Mesothelial cell of epicardium (in vitro differentiated cells): Measurements from ENCODE around the gene SH3RF3. TPM values are rescaled to one million over a fixed set of nuclear protein-coding genes. Genes with fewer than 3 reads are reported as not detected.

Experiments used
- DNase-seq, 2 experiments: peaks; one replicate each; pipeline ENCODE4 v3.0.0; 2021; ENCODE audit warnings: low spot score in 2 of 2; ENCODE audit not compliant: unreplicated experiment in 2 of 2
- H3K27ac Mint-ChIP-seq: 2 replicates; pipeline ENCODE4 v1.8.0; 2021; ENCODE audit warnings: mixed read lengths
- H3K27me3 Mint-ChIP-seq: 2 replicates; pipeline ENCODE4 v1.8.0; 2021; ENCODE audit warnings: low read depth, mixed read lengths
- H3K36me3 Mint-ChIP-seq: 2 replicates; pipeline ENCODE4 v1.8.0; 2021; ENCODE audit warnings: mixed read lengths
- H3K4me1 Mint-ChIP-seq: 2 replicates; pipeline ENCODE4 v1.8.0; 2021; ENCODE audit warnings: mixed read lengths
- H3K4me3 Mint-ChIP-seq: 2 replicates; pipeline ENCODE4 v1.8.0; 2021; ENCODE audit warnings: mild to moderate bottlenecking, moderate library complexity, mixed read lengths
- H3K9me3 Mint-ChIP-seq: 2 replicates; pipeline ENCODE4 v1.8.0; 2021; ENCODE audit warnings: mixed read lengths
- total RNA-seq: library from RNA; stranded (reverse); gene quantifications from 3 replicates; pipeline ENCODE4 v1.2.1, GENCODE V29; 2021
- TF ChIP-seq, protein P1 (sequence below): fragments of 200-600 bp; sonication (generic); IDR thresholded peaks from one replicate; pipeline ENCODE4 v1.5.0; 2021; ENCODE audit warnings: antibody characterized with exemption; ENCODE audit not compliant: unreplicated experiment

Gene SH3RF3
- total RNA-seq, 1 donor from 2014 or later = 2.7 TPM

DNA sequence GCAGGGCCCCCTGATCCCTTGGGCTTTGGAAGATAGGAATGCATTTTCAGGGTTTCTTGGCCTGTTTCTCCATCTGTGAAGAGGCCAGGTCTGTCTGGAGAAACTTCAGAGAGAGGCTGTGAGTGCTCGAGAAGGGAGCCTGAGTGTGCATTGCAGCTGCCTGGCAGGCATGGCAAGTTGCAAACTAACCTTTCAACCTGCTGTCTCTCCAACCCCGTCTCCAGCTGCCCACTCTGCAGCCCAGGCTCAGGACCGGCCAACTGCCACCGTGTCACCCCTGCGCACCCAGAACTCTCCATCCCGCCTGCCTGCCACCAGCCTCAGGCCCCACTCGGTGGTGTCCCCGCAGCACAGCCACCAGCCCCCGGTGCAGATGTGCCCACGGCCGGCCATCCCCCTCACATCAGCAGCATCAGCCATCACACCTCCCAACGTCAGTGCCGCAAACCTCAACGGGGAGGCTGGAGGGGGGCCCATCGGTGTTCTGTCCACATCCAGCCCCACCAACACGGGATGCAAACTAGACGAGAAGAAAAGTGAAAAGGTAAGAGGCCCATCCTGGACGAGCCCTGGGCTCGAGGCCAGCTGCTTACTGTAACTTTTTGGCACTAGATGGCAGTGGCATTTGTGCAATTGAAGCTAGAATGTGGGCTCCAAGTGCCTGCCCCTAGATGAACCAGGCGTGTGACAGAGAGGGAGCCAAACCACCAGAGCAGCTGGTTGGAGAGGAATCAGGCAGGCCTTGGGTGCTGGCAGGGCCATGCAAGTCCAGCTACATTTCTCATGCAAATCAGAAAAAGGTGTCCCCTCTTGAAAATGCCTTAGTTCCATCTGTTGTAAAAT, 320.2 kb downstream of the SH3RF3 start:
- Mint-ChIP-seq H3K9me3 (peaks cover 14% of the 10 kb centered on the region), H3K36me3 (peaks cover 6% of the 10 kb centered on the region), H3K4me3 (no peak overlapping the region), H3K27me3 (no peaks in the 10 kb centered on the region), H3K4me1 (peaks cover 16% of the 10 kb centered on the region), H3K27ac (no peak overlapping the region)
- no peak for DNase-seq
- TF ChIP-seq, protein P1, sequence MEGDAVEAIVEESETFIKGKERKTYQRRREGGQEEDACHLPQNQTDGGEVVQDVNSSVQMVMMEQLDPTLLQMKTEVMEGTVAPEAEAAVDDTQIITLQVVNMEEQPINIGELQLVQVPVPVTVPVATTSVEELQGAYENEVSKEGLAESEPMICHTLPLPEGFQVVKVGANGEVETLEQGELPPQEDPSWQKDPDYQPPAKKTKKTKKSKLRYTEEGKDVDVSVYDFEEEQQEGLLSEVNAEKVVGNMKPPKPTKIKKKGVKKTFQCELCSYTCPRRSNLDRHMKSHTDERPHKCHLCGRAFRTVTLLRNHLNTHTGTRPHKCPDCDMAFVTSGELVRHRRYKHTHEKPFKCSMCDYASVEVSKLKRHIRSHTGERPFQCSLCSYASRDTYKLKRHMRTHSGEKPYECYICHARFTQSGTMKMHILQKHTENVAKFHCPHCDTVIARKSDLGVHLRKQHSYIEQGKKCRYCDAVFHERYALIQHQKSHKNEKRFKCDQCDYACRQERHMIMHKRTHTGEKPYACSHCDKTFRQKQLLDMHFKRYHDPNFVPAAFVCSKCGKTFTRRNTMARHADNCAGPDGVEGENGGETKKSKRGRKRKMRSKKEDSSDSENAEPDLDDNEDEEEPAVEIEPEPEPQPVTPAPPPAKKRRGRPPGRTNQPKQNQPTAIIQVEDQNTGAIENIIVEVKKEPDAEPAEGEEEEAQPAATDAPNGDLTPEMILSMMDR = no peak

DNA sequence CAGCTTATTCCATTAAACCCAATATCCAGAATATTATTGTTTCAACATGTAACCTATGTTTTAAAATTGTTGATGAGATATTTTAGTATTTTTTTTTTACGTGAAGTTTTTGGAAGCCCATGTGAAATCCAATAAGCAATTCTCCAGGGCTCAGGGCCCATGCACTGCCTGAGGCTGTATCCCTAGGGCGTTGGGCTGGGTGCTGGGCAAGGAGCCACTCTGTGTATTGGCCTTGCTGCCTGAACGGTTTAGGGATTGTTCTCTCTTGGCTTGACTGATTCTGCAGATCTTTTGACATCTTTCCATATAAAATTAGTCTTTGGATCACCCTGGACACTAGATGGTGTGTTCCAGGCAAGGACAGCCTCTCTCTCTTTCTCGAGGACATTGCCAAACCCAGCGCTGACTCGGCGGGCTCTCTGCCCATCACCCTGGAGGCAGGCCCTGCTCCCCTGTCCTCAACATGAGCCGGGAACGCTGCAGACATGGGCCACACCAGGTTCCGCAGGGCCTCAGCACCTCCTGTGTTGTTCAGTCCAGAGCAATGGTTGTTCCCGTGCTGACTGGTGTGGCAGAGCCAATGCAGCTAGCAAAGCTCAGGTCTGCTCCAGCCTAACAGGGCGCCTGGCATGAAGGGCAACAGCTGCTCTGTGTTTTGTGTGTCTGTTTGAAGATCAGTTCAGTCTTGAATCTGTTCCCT, 321.7 kb downstream of the SH3RF3 start:
- TF ChIP-seq, protein P1 = no peak
- Mint-ChIP-seq H3K27ac (no peak overlapping the region), H3K27me3 (no peaks in the 10 kb centered on the region), H3K36me3 (no peaks in the 10 kb centered on the region), H3K4me1 (peaks cover 16% of the 10 kb centered on the region), H3K9me3 (peaks cover under 1% of the 10 kb centered on the region), H3K4me3 (no peak overlapping the region)
- no peak for DNase-seq

DNA sequence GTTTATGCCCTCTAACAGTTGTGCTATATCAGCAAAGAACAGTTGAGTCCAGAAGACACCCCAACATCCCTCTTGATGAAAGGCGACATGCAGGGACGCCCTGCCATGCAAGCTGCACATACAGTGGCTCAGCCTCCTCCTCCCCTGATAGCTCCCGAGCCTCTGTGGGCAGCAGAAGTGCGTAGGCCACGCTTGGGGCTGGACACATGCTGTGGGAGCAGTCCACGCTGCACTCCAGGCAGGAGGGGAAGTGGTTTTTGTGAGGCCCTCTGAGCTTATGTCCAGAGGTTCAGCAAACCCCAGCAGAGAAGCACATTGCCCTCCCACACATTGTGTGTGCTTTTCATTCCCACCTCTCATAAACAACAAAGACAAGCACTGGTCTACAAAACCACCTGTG, 322.7 kb downstream of the SH3RF3 start:
- Mint-ChIP-seq H3K4me3 (no peak overlapping the region), H3K27ac (no peak overlapping the region), H3K4me1 (peaks cover 10% of the 10 kb centered on the region), H3K36me3 (no peaks in the 10 kb centered on the region), H3K9me3 (no peaks in the 10 kb centered on the region), H3K27me3 (no peaks in the 10 kb centered on the region)
- no peak for DNase-seq
- TF ChIP-seq, protein P1 = no peak

DNA sequence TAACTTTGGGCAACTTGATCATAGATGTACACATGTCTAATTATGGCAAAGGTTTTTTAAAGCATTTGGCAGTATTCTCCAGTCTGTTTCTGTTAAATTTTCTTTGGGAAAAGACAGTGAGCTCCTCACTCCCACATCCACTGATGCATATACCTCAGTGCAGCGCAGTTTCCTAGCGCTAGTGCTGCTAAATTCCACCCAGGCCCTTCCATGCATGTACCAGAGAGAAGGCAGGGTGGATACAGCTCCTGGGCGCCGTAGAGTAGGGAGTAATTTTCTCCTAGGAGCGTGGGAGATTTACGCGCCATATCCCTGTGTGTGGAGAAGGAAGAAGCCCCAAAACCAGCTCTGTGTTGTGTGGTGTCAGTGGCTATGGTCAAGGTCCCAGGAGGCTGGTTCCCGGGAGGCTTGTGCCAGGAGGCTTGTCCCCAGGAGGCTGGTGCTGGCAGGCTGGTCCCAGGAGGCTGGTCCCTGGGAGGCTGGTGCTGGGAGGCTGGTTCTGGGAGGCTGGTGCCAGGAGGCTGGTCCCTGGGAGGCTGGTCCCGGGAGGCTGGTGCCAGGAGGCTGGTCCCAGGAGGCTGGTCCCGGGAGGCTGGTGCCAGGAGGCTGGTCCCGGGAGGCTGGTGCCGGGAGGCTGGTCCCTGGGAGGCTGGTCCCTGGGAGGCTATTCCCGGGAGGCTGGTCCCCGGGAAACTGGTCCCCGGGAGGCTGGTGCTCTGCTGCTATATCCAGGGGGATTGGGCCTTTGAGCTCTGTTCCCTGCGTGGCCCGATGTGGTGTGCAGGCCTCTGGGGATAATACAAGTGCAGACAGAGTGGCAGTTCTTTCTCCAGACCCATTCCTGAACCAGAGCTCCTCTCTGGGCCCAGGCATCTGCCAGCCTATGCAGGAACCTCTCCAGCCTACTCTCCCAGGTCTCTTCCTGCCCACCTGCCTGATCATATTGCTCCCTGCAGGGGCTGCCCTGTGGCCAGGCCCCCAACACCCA, 323.6 kb downstream of the SH3RF3 start:
- TF ChIP-seq, protein P1 = no peak
- Mint-ChIP-seq H3K9me3 (no peaks in the 10 kb centered on the region), H3K27ac (no peak overlapping the region), H3K4me3 (no peak overlapping the region), H3K36me3 (no peaks in the 10 kb centered on the region), H3K27me3 (no peaks in the 10 kb centered on the region), H3K4me1 (peaks cover 4% of the 10 kb centered on the region)
- no peak for DNase-seq

DNA sequence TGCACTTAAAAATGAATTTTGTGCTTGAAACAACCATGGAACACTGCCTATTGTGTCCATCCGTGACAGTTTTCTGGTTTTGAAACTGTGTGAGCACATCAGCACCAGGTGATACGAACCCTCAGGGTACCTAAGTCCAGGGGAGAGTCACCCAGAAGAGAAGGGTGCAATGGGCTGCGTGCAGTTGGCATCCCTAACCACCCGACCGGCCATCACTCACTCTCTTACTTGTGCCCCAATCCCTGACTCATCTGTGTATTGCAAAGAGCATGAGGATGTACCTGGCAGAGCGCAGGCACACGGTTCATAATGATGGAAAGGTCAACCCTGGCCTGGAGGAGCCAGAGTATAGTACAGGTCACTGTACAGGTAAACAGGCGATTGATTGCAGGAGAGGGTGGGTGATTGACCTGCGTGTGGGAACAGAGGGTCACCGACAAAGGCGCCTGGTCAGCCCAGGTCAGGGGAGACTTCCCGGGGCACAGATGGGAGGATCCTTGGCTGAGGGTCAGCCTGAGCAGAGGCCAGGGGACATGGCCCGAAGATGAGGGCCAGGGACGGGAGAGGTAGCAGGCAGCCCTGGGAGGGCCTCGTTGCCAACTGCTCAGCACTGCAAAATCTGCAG, 324.5 kb downstream of the SH3RF3 start:
- Mint-ChIP-seq H3K36me3 (no peaks in the 10 kb centered on the region), H3K9me3 (no peaks in the 10 kb centered on the region), H3K4me3 (no peak overlapping the region), H3K27ac (no peak overlapping the region), H3K27me3 (no peaks in the 10 kb centered on the region), H3K4me1 (no peaks in the 10 kb centered on the region)
- no peak for DNase-seq
- TF ChIP-seq, protein P1 = no peak
